CD14-positive monocyte (primary cell): Measurements from ENCODE around the gene TRIM37. TPM values are rescaled to one million over a fixed set of nuclear protein-coding genes. Genes with fewer than 3 reads are reported as not detected.

Experiments
- DNase-seq, 3 donors: peaks; one replicate each; pipeline ENCODE4 v3.0.0-alpha.2; 2011 to 2022
- H2AFZ ChIP-seq: 2 replicates; pipeline ENCODE4 v1.6.0; 2012; ENCODE audit warnings: mild to moderate bottlenecking, low read depth, low read length, inconsistent platforms; ENCODE audit not compliant: insufficient read depth, poor library complexity, severe bottlenecking
- H3K27ac ChIP-seq, 2 donors: 1 replicate in 1 of 2; 2 replicates in 1 of 2; pipeline ENCODE4 v1.5.1; 2012 to 2013; ENCODE audit warnings: low read length in 2 of 2, control low read depth in 1 of 2, inconsistent platforms in 1 of 2, low read depth in 1 of 2, mild to moderate bottlenecking in 1 of 2
- H3K27me3 ChIP-seq, 2 donors: one replicate each; pipeline versions ENCODE4 v1.6.0 to v1.6.1; 2011 to 2013; ENCODE audit warnings: low read length in 2 of 2; ENCODE audit not compliant: control insufficient read depth in 2 of 2, insufficient read depth in 2 of 2
- H3K36me3 ChIP-seq, 2 donors: replicated peaks in 1 of 2; 1 replicate in 1 of 2; 2 replicates in 1 of 2; pipeline versions ENCODE4 v1.5.1 to v1.6.1; 2012 to 2013; ENCODE audit warnings: low read length in 2 of 2, control low read depth in 1 of 2, inconsistent platforms in 1 of 2, mild to moderate bottlenecking in 1 of 2; ENCODE audit not compliant: insufficient read depth in 2 of 2, control insufficient read depth in 1 of 2
- H3K4me1 ChIP-seq, 2 donors: 1 replicate in 1 of 2; 2 replicates in 1 of 2; pipeline versions ENCODE4 v1.5.1 to v1.6.1; 2012 to 2013; ENCODE audit warnings: low read length in 2 of 2, control low read depth in 1 of 2, inconsistent platforms in 1 of 2, mild to moderate bottlenecking in 1 of 2, moderate library complexity in 1 of 2; ENCODE audit not compliant: insufficient read depth in 2 of 2, control insufficient read depth in 1 of 2
- H3K4me2 ChIP-seq: replicated peaks from 2 replicates; pipeline ENCODE3; 2012; ENCODE audit warnings: low read length, moderate library complexity, mild to moderate bottlenecking; ENCODE audit not compliant: poor library complexity, severe bottlenecking; ENCODE audit errors: extremely low read depth
- H3K4me3 ChIP-seq, 3 experiments: fragments of 200-600 bp in 1 of 3; sonication (generic) in 1 of 3; replicated peaks in 1 of 3; 1 replicate in 2 of 3; 2 replicates in 1 of 3; pipeline ENCODE4 v1.5.1; 2011 to 2013; ENCODE audit warnings: low read length in 3 of 3, mild to moderate bottlenecking in 3 of 3, control low read depth in 2 of 3, low read depth in 2 of 3, inconsistent platforms in 1 of 3, moderate library complexity in 1 of 3
- H3K79me2 ChIP-seq: 2 replicates; pipeline ENCODE4 v1.6.0; 2012; ENCODE audit warnings: mild to moderate bottlenecking, control low read depth, inconsistent platforms, low read length, moderate library complexity; ENCODE audit not compliant: insufficient read depth
- H3K9ac ChIP-seq: 2 replicates; pipeline ENCODE4 v1.6.0; 2017; ENCODE audit warnings: low read length, mild to moderate bottlenecking; ENCODE audit not compliant: insufficient read depth, poor library complexity, severe bottlenecking
- H3K9me3 ChIP-seq, 2 donors: replicated peaks in 1 of 2; 1 replicate in 1 of 2; 2 replicates in 1 of 2; pipeline versions ENCODE4 v1.5.1 to v1.6.1; 2012 to 2013; ENCODE audit warnings: low read length in 2 of 2, control low read depth in 1 of 2; ENCODE audit not compliant: control insufficient read depth in 1 of 2, insufficient read depth in 1 of 2
- H4K20me1 ChIP-seq: 2 replicates; pipeline ENCODE4 v1.6.0; 2012; ENCODE audit warnings: mild to moderate bottlenecking, low read length, control low read depth, moderate library complexity; ENCODE audit not compliant: insufficient read depth
- H3K27ac Mint-ChIP-seq, 7 donors: one replicate each; pipeline ENCODE4 v1.8.0; 2020; ENCODE audit warnings: mild to moderate bottlenecking in 7 of 7, mixed read lengths in 7 of 7, moderate library complexity in 6 of 7, inconsistent platforms in 2 of 7
- H3K27me3 Mint-ChIP-seq, 3 donors: one replicate each; pipeline ENCODE4 v1.8.0; 2021 to 2022; ENCODE audit warnings: low read depth in 3 of 3, mild to moderate bottlenecking in 3 of 3, mixed read lengths in 3 of 3, moderate library complexity in 3 of 3, inconsistent platforms in 1 of 3
- H3K36me3 Mint-ChIP-seq, 2 donors: one replicate each; pipeline ENCODE4 v1.8.0; 2020; ENCODE audit warnings: mixed read lengths in 2 of 2, inconsistent platforms in 1 of 2, mild to moderate bottlenecking in 1 of 2
- H3K4me1 Mint-ChIP-seq: one replicate; pipeline ENCODE4 v1.8.0; 2020; ENCODE audit warnings: mild to moderate bottlenecking, mixed read lengths
- H3K4me3 Mint-ChIP-seq, 2 donors: one replicate each; pipeline ENCODE4 v1.8.0; 2020; ENCODE audit warnings: mild to moderate bottlenecking in 2 of 2, mixed read lengths in 2 of 2, moderate library complexity in 1 of 2
- H3K9me3 Mint-ChIP-seq, 7 donors: one replicate each; pipeline ENCODE4 v1.8.0; 2020 to 2022; ENCODE audit warnings: mixed read lengths in 7 of 7, mild to moderate bottlenecking in 6 of 7, moderate library complexity in 6 of 7, inconsistent platforms in 2 of 7
- WGBS: methylation state at CpG from one replicate; pipeline ENCODE4 v1.1.5; 2013; ENCODE audit warnings: missing lambda C conversion rate; ENCODE audit not compliant: insufficient coverage; 5-methylcytosine and 5-hydroxymethylcytosine counted together
- intact Hi-C, 2 donors: fragments of 100-400 bp; cut with micrococcal nuclease; formaldehyde crosslinking; loops; one replicate each; pipeline versions ENCODE4 v1.15.0 to v1.15.1; 2023
- polyA plus RNA-seq, 3 donors: library from polyadenylated mRNA; depleted of rRNA in 1 of 3; unstranded in 2 of 3; stranded (reverse) in 1 of 3; fragments of 300-500 nt in 2 of 3; fragments of >200 nt in 1 of 3; fragmentation: Illumina TruSeq in 2 of 3; gene quantifications; 1 replicate in 2 of 3; 2 replicates in 1 of 3; pipeline ENCODE4 v1.2.3, GENCODE V29; 2012 to 2021
- TF ChIP-seq, protein P1 (sequence below): fragments of 200-600 bp; IDR thresholded peaks from one replicate; pipeline ENCODE4 v1.8.0; 2022; ENCODE audit warnings: antibody characterized with exemption, mild to moderate bottlenecking

TRIM37 gene
- polyA plus RNA-seq, 3 donors = 2.7 to 6.1 (median 5.3) TPM

DNA sequence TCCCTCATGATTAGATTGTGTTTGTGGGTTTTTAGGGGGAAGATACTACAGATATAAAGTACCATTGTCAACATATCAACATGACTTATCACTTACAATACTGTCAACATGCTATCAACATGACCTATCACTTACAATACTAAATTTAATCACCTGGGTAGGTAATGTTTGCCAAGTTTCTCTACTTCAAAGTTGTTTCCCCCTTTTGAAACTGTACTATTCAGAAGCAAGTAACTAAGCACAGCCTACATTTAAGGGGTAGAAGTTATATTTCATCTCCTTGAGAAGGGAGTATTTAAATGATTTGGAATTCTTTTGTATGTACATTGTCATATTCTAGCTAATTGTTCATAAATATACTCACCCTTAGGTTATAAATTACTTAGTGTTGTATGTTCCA is 68.7 kb downstream of the TRIM37 start:
- Histone ChIP-seq H3K36me3 (peaks cover 27 to 66% of the 10 kb centered on the region in 2 donors), H3K4me3 (no peak overlapping the region), H3K9me3 (no peaks in the 10 kb centered on the region), H3K27me3 (no peaks in the 10 kb centered on the region), H3K27ac (no peak overlapping the region), H3K79me2 (no peaks in the 10 kb centered on the region), H2AFZ (no peak overlapping the region), H3K4me2 (no peak overlapping the region), H3K9ac (no peak overlapping the region), H3K4me1 (no peaks in the 10 kb centered on the region), H4K20me1 (no peaks in the 10 kb centered on the region)
- intact Hi-C loops = no loop called here
- Mint-ChIP-seq H3K9me3 (peaks cover 0 to 2% (median 0%) of the 10 kb centered on the region in 7 donors), H3K27me3 (peaks cover 0 to 2% (median 0%) of the 10 kb centered on the region in 3 donors), H3K4me3 (no peak overlapping the region), H3K4me1 (no peaks in the 10 kb centered on the region), H3K27ac (no peak overlapping the region), H3K36me3 (peaks cover 46 to 51% of the 10 kb centered on the region in 2 donors)
- TF ChIP-seq, protein P1, sequence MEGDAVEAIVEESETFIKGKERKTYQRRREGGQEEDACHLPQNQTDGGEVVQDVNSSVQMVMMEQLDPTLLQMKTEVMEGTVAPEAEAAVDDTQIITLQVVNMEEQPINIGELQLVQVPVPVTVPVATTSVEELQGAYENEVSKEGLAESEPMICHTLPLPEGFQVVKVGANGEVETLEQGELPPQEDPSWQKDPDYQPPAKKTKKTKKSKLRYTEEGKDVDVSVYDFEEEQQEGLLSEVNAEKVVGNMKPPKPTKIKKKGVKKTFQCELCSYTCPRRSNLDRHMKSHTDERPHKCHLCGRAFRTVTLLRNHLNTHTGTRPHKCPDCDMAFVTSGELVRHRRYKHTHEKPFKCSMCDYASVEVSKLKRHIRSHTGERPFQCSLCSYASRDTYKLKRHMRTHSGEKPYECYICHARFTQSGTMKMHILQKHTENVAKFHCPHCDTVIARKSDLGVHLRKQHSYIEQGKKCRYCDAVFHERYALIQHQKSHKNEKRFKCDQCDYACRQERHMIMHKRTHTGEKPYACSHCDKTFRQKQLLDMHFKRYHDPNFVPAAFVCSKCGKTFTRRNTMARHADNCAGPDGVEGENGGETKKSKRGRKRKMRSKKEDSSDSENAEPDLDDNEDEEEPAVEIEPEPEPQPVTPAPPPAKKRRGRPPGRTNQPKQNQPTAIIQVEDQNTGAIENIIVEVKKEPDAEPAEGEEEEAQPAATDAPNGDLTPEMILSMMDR = no peak
- no peak for DNase-seq

GRCh38 chr17:59030811-59031210 is 75.9 kb downstream of the TRIM37 start:
- Histone ChIP-seq H3K4me2 (no peak overlapping the region), H3K36me3 (peaks cover 3 to 39% of the 10 kb centered on the region in 2 donors), H3K4me1 (peaks cover 16 to 19% of the 10 kb centered on the region in 2 donors), H3K27ac (no peak overlapping the region), H3K9ac (no peak overlapping the region), H2AFZ (no peak overlapping the region), H3K9me3 (no peaks in the 10 kb centered on the region), H4K20me1 (no peaks in the 10 kb centered on the region), H3K27me3 (no peaks in the 10 kb centered on the region), H3K79me2 (no peaks in the 10 kb centered on the region), H3K4me3 (no peak overlapping the region)
- no peaks in the 10 kb centered on the region for H3K9me3 Mint-ChIP-seq
- H3K4me1 Mint-ChIP-seq = peaks cover 19% of the 10 kb centered on the region
- DNase-seq = no peak
- no peak overlapping the region for H3K27ac Mint-ChIP-seq
- H3K27me3 Mint-ChIP-seq = peaks cover 0 to 2% (median 0%) of the 10 kb centered on the region in 3 donors
- WGBS = 100% methylated on average over 1 of the region's 1 CpG
- H3K4me3 Mint-ChIP-seq = no peak overlapping the region
- TF ChIP-seq, protein P1 = no peak
- H3K36me3 Mint-ChIP-seq = peaks cover 31 to 35% of the 10 kb centered on the region in 2 donors
- intact Hi-C loops = no loop called here
